T-cell (primary cell): ENCODE data around the gene TAL2. TPM values are rescaled to one million over a fixed set of nuclear protein-coding genes. Genes with fewer than 3 reads are reported as not detected.

Experiments used
- ATAC-seq, 4 experiments: fragments of 200-7000 bp in 3 of 4; fragments of 150-1000 bp in 1 of 4; cut with Tn5 transposase; replicated peaks in 1 of 4; 1 replicate in 3 of 4; 2 replicates in 1 of 4; pipeline ENCODE4 v1.10.0; 2021; ENCODE audit warnings: moderate library complexity in 3 of 4, mild to moderate bottlenecking in 2 of 4, moderate number of reproducible peaks in 1 of 4
- CTCF ChIA-PET, 2 donors: fragments of 300-600 bp; sonication (Branson Sonifier 250); formaldehyde crosslinking; loops; one replicate each; lab custom pipeline; 2022; ENCODE audit warnings: antibody characterized with exemption in 2 of 2; lab: Charles Lee
- POLR2A ChIA-PET, 2 donors: fragments of 300-600 bp; sonication (Branson Sonifier 250); formaldehyde crosslinking; loops; one replicate each; lab custom pipeline; 2022; ENCODE audit warnings: antibody characterized with exemption in 2 of 2; lab: Charles Lee
- DNase-seq, 35 experiments: peaks; one replicate each; pipeline versions ENCODE4 v3.0.0 to v3.0.0-alpha.2; 2013 to 2023
- H3K27ac ChIP-seq: one replicate; pipeline ENCODE4 v1.5.1; 2013; ENCODE audit warnings: low read length
- H3K27me3 ChIP-seq, 2 experiments: replicated peaks in 1 of 2; 1 replicate in 1 of 2; 2 replicates in 1 of 2; pipeline versions ENCODE4 v1.6.1 to v1.7.0; 2013; ENCODE audit warnings: low read length in 1 of 2, mixed read lengths in 1 of 2; ENCODE audit not compliant: control insufficient read depth in 2 of 2, insufficient read depth in 2 of 2; ENCODE audit errors: extremely low read depth in 1 of 2
- H3K36me3 ChIP-seq, 2 donors: 1 replicate in 1 of 2; 2 replicates in 1 of 2; pipeline versions ENCODE4 v1.6.1 to v1.7.0; 2013; ENCODE audit warnings: low read length in 1 of 2; ENCODE audit not compliant: control insufficient read depth in 2 of 2, insufficient read depth in 1 of 2; ENCODE audit errors: extremely low read depth in 1 of 2
- H3K4me1 ChIP-seq, 2 experiments: 1 replicate in 1 of 2; 2 replicates in 1 of 2; pipeline versions ENCODE4 v1.6.1 to v1.7.0; 2013; ENCODE audit warnings: low read length in 2 of 2, mixed read lengths in 1 of 2; ENCODE audit not compliant: insufficient read depth in 2 of 2, control insufficient read depth in 1 of 2; ENCODE audit errors: extremely low read depth in 1 of 2
- H3K4me3 ChIP-seq, 2 donors: 1 replicate in 1 of 2; 2 replicates in 1 of 2; pipeline versions ENCODE4 v1.5.1 to v1.7.0; 2013; ENCODE audit warnings: mild to moderate bottlenecking in 2 of 2, low read length in 1 of 2, moderate library complexity in 1 of 2; ENCODE audit not compliant: control insufficient read depth in 1 of 2; ENCODE audit errors: extremely low read depth in 1 of 2
- H3K9me3 ChIP-seq: 2 replicates; pipeline ENCODE4 v1.7.0; 2013
- H3K27ac Mint-ChIP-seq, 2 donors: one replicate each; pipeline ENCODE4 v1.8.0; 2020 to 2021; ENCODE audit warnings: mild to moderate bottlenecking in 2 of 2, mixed read lengths in 2 of 2
- H3K27me3 Mint-ChIP-seq, 2 donors: one replicate each; pipeline ENCODE4 v1.8.0; 2021 to 2022; ENCODE audit warnings: mixed read lengths in 2 of 2
- H3K36me3 Mint-ChIP-seq: one replicate; pipeline ENCODE4 v1.8.0; 2021; ENCODE audit warnings: mixed read lengths
- H3K4me1 Mint-ChIP-seq, 3 donors: one replicate each; pipeline ENCODE4 v1.8.0; 2020 to 2022; ENCODE audit warnings: mixed read lengths in 3 of 3, mild to moderate bottlenecking in 1 of 3
- H3K4me3 Mint-ChIP-seq, 3 donors: one replicate each; pipeline ENCODE4 v1.8.0; 2020 to 2022; ENCODE audit warnings: mild to moderate bottlenecking in 3 of 3, mixed read lengths in 3 of 3, moderate library complexity in 3 of 3
- H3K9me3 Mint-ChIP-seq, 3 donors: one replicate each; pipeline ENCODE4 v1.8.0; 2020 to 2022; ENCODE audit warnings: mixed read lengths in 3 of 3
- WGBS: methylation state at CpG from one replicate; pipeline ENCODE4 v1.1.5; 2013; ENCODE audit warnings: missing lambda C conversion rate; ENCODE audit not compliant: insufficient coverage; 5-methylcytosine and 5-hydroxymethylcytosine counted together
- total RNA-seq, 35 experiments: library from RNA in 6 of 35; stranded (reverse) in 6 of 35; fragments of 120-200 nt in 1 of 35; gene quantifications; one replicate each; pipeline versions ENCODE4 v1.2.1 to v1.2.4 and lab custom pipeline; 2013 to 2026

TAL2 gene
- total RNA-seq, 5 donors from 2014 or later (not counting 1 experiment from before 2014, with no cell fraction given) = not detected

GRCh38 chr9:105708405-105708804 is 46.1 kb downstream of the TAL2 start:
- Histone ChIP-seq H3K27me3 (no peaks in the 10 kb centered on the region), H3K4me3 (no peak overlapping the region), H3K36me3 (peaks cover 0 to 3% of the 10 kb centered on the region in 2 donors), H3K4me1 (peaks cover 0 to 2% of the 10 kb centered on the region in 2 experiments), H3K27ac (no peak overlapping the region), H3K9me3 (no peaks in the 10 kb centered on the region)
- no peak for DNase-seq
- no peaks in the 10 kb centered on the region for H3K27me3 Mint-ChIP-seq
- H3K9me3 Mint-ChIP-seq = no peaks in the 10 kb centered on the region
- ATAC-seq = peak in 1 of 4 experiments; percentile 66
- H3K36me3 Mint-ChIP-seq = peaks cover 13% of the 10 kb centered on the region
- POLR2A ChIA-PET = no interaction called here
- H3K27ac Mint-ChIP-seq = peak overlapping the region; percentile 79 to 82
- H3K4me3 Mint-ChIP-seq = peak overlapping the region; percentile 3 to 41 (median 23)
- CTCF ChIA-PET = interaction anchor here (0.5 to 0.9 kb wide), 2 partner anchors 14 to 237 kb away, joined by 3 to 5 read pairs; partner anchors contain the start of gene TMEM38B (in 1 of the 2)
- 40% methylated on average over 2 of the region's 3 CpGs for WGBS
- H3K4me1 Mint-ChIP-seq = peaks cover 8 to 13% (median 10%) of the 10 kb centered on the region in 3 donors

GRCh38 chr9:105710638-105711037 is 48.4 kb downstream of the TAL2 start:
- DNase-seq = no peak
- peaks cover 0 to 3% of the 10 kb centered on the region in 2 donors for H3K36me3 ChIP-seq
- H3K27ac ChIP-seq = no peak overlapping the region
- peaks cover 0 to 2% of the 10 kb centered on the region in 2 experiments for H3K4me1 ChIP-seq
- H3K9me3 ChIP-seq = no peaks in the 10 kb centered on the region
- Mint-ChIP-seq H3K4me1 (peaks cover 8 to 13% (median 10%) of the 10 kb centered on the region in 3 donors), H3K36me3 (peaks cover 13% of the 10 kb centered on the region), H3K9me3 (no peaks in the 10 kb centered on the region), H3K27ac (no peak overlapping the region), H3K4me3 (no peak overlapping the region), H3K27me3 (no peaks in the 10 kb centered on the region)
- WGBS = 99% methylated on average over 7 of the region's 13 CpGs
- no peak overlapping the region for H3K4me3 ChIP-seq
- CTCF ChIA-PET = no interaction called here
- no peak for ATAC-seq
- POLR2A ChIA-PET = no interaction called here
- no peaks in the 10 kb centered on the region for H3K27me3 ChIP-seq

- no peak overlapping the region for H3K27ac Mint-ChIP-seq
- no peak overlapping the region for H3K4me3 Mint-ChIP-seq
- POLR2A ChIA-PET = interaction anchor here in 1 of 2 donors (0.7 kb wide), 1 partner anchor 14 kb away, joined by 3 read pairs; no protein-coding TSS in a partner anchor
Measured at GRCh38 chr9:105711867-105712266, 49.6 kb downstream of the TAL2 start.

GRCh38 chr9:105712297-105712696 is 50.0 kb downstream of the TAL2 start:
- no peak for DNase-seq
- Histone ChIP-seq H3K4me1 (peaks cover 0 to 2% of the 10 kb centered on the region in 2 experiments), H3K27ac (no peak overlapping the region), H3K4me3 (no peak overlapping the region), H3K9me3 (no peaks in the 10 kb centered on the region), H3K27me3 (no peaks in the 10 kb centered on the region), H3K36me3 (peaks cover 0 to 3% of the 10 kb centered on the region in 2 donors)
- Mint-ChIP-seq H3K4me3 (no peak overlapping the region), H3K9me3 (no peaks in the 10 kb centered on the region), H3K36me3 (peaks cover 8% of the 10 kb centered on the region), H3K4me1 (peaks cover 8 to 13% (median 10%) of the 10 kb centered on the region in 3 donors), H3K27me3 (no peaks in the 10 kb centered on the region), H3K27ac (no peak overlapping the region)
- CTCF ChIA-PET = interaction anchor here in 1 of 2 donors (0.6 kb wide), 1 partner anchor 217 kb away, joined by 5 read pairs; no protein-coding TSS in a partner anchor
- no peak for ATAC-seq
- no CpG with 5 or more reads among the region's 1 CpG for WGBS
- POLR2A ChIA-PET = interaction anchor here in 1 of 2 donors (0.7 kb wide), 1 partner anchor 14 kb away, joined by 3 read pairs; no protein-coding TSS in a partner anchor

More at GRCh38 chr9:105711867-105712266, 49.6 kb downstream of the TAL2 start:
- no peak overlapping the region for H3K4me3 ChIP-seq
- H3K36me3 Mint-ChIP-seq = peaks cover 9% of the 10 kb centered on the region
- H3K9me3 Mint-ChIP-seq = no peaks in the 10 kb centered on the region
- no peaks in the 10 kb centered on the region for H3K27me3 Mint-ChIP-seq
- no peak overlapping the region for H3K27ac ChIP-seq
- DNase-seq (no peak), ATAC-seq (no peak)
- 100% methylated on average over 1 of the region's 7 CpGs for WGBS
- H3K9me3 ChIP-seq = no peaks in the 10 kb centered on the region
- no peaks in the 10 kb centered on the region for H3K27me3 ChIP-seq
- CTCF ChIA-PET = interaction anchor here in 1 of 2 donors (0.6 kb wide), 1 partner anchor 216 kb away, joined by 5 read pairs; no protein-coding TSS in a partner anchor
- peaks cover 0 to 3% of the 10 kb centered on the region in 2 donors for H3K36me3 ChIP-seq
- peaks cover 0 to 2% of the 10 kb centered on the region in 2 experiments for H3K4me1 ChIP-seq
- peaks cover 8 to 13% (median 10%) of the 10 kb centered on the region in 3 donors for H3K4me1 Mint-ChIP-seq

Other genes starting within 250 kb of the TAL2 start
- 1 to 10 TPM in 4 of 5 donors, under 1 TPM in 1; 0.50 to 2.3 (median 1.4) TPM for gene FSD1L, start 214.4 kb upstream of the TAL2 start, total RNA-seq
- 10 to 100 TPM in 2 of 5 donors, 1 to 10 TPM in 3; 7.4 to 12.5 (median 10.0) TPM for gene FKTN, start 104.3 kb upstream of the TAL2 start, total RNA-seq
- 10 to 100 TPM; 11.5 to 14.9 (median 13.8) TPM for gene TMEM38B, start 32.1 kb downstream of the TAL2 start, total RNA-seq